Nucleus accumbens (tissue), 56 donors: Measurements from ENCODE around the gene ENG.
"Not testable (repeated sequence)": the region's sequence is repeated elsewhere in the genome, so short reads cannot be mapped to it uniquely, and the experiment has no call there.

ENCODE experiments used
- DNase-seq, 56 donors: peaks; one replicate each; lab custom pipeline; 2025; lab: John Stamatoyannopoulos, UW

Gene ENG

GRCh38 chr9:127854184-127854806 lies at the start of gene ENG:
ENG (minus strand) TSS chr9:127854658; CDS start chr9:127854355, 303 bp downstream.
- DNase-seq = peak in 5 of 56 donors; percentile 13 to 41 (median 14)

GRCh38 chr9:127903557-127904475 lies 49.4 kb upstream of the ENG start:
- DNase-seq = no peak

GRCh38 chr9:127899128-127899943 lies 44.9 kb upstream of the ENG start, which contains the start of gene ST6GALNAC6:
ST6GALNAC6 (minus strand) TSS chr9:127899603; CDS start chr9:127897981, 1,622 bp downstream.
- peak in 42 of 56 donors; percentile 22 to 85 (median 52) for DNase-seq

- DNase-seq = peak in 17 of 56 donors; percentile 20 to 71 (median 45)
These were observed 44.1 kb upstream of the ENG start for GRCh38 chr9:127898433-127899127.

- peak in 50 of 56 donors; percentile 27 to 82 (median 69) for DNase-seq
These were observed 42.8 kb upstream of the ENG start for GRCh38 chr9:127897193-127897692.

- DNase-seq = no peak
These were observed 42.1 kb upstream of the ENG start for GRCh38 chr9:127896395-127897192.

GRCh38 chr9:127895811-127896210 lies 41.4 kb upstream of the ENG start:
- no peak for DNase-seq

- DNase-seq = no peak
These were observed 38.9 kb upstream of the ENG start for GRCh38 chr9:127893392-127893791.

GRCh38 chr9:127892831-127893230 lies 38.4 kb upstream of the ENG start:
- no peak for DNase-seq

- DNase-seq = no peak
These were observed 35.6 kb upstream of the ENG start for GRCh38 chr9:127890053-127890452.

GRCh38 chr9:127887792-127888191 lies 33.3 kb upstream of the ENG start:
- no peak for DNase-seq

- DNase-seq = no peak
These were observed 32.0 kb upstream of the ENG start for GRCh38 chr9:127886401-127886972.

GRCh38 chr9:127885508-127886281 lies 31.2 kb upstream of the ENG start:
- DNase-seq = no peak

- DNase-seq = no peak
These were observed 30.6 kb upstream of the ENG start for GRCh38 chr9:127884976-127885490.

- DNase-seq = peak in 15 of 56 donors; percentile 15 to 66 (median 31)
These were observed 30.0 kb upstream of the ENG start for GRCh38 chr9:127884427-127884911.

- DNase-seq = no peak
These were observed 29.5 kb upstream of the ENG start for GRCh38 chr9:127883959-127884358.

GRCh38 chr9:127881715-127882114 lies 27.3 kb upstream of the ENG start:
- DNase-seq = not testable (repeated sequence)
